SKM-1 (cell line): ENCODE measurements around the gene C11orf86.
A peak's percentile ranks its signal among the peaks of the same experiment; 100 is the strongest.
"Not testable (repeated sequence)": the region's sequence is repeated elsewhere in the genome, so short reads cannot be mapped to it uniquely, and the experiment has no call there.

Source experiments
- DNase-seq: peaks from one replicate; lab custom pipeline; 2025; ENCODE audit not compliant: unreplicated experiment; lab: John Stamatoyannopoulos, UW

The C11orf86 gene, protein sequence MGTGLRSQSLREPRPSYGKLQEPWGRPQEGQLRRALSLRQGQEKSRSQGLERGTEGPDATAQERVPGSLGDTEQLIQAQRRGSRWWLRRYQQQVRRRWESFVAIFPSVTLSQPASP

DNA sequence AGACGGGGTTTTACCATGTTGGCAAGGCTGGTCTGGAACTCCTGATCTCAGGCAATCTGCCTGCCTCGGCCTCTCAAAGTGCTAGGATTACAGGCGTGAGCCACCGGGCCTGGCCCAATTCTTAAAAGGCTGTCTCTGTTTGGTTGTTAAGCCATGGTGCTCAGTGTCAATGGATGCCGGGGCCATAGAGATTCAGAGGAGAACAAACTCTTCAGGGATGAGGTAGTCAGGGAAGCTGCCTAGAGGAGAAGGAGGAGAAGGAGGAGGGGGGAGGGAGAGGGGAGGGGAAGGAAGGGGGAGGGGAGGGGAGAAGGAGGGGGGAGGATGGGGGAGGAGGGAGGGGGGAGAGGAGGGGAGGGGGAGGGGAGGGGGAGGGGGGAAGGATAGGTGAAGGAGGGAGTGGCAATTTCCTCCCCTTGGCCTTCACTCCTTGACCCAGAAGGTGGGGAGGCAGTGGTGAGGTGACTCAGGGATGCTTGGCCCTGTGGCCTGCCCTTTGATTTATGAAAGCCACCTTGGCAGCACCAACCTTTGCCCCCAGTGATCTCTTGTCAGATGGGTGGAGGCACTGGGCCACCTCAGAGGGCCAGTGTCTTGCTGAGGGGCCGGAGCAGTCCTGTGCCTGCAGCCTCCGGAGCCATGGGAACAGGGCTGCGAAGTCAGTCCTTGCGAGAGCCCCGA, at the start of gene C11orf86:
TSS of gene C11orf86 (plus strand) at position 581 of the 681 bp plus-strand sequence. CDS start at position 640, 59 bp downstream.
- DNase-seq: no peak

DNA sequence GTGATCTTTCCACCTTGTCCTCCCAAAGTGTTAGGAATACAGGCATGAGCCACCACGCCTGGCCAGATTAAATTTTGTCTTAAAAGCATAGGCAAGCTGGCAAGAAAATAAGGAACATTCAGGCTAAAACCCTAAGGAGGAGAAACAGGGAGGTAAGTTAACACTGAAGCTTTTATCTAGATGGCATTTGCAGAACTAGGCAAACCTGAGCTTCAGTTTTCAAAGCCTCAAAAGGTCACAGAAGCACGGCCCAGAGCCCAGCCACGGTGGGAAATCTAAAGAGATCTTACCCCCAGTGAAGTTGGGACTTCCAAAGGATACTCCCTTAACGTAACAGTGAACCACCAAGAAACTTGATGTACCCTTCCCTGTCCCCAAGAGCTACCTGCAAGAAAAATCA, 45.4 kb upstream of the C11orf86 start:
- DNase-seq: no peak

DNA sequence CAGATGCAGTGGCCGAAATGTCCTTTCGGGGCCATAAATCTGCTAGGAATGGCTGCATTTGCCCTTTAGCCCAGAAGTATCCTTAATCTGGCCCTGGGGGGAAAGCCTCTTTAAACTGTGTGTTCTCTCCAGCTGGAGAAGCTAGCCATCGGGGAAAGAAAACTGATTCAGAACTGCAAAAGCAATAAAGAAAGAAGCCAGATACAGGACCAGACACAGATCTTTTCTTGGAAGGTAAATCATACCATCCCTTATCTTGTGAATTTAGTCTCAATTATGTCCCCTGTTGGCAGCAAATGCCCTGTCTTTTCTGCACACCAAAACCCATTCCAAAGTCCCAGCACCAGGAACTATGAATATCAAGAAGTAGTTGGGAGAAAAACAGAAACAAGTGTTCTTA, 42.6 kb upstream of the C11orf86 start:
- DNase-seq: no peak

DNA sequence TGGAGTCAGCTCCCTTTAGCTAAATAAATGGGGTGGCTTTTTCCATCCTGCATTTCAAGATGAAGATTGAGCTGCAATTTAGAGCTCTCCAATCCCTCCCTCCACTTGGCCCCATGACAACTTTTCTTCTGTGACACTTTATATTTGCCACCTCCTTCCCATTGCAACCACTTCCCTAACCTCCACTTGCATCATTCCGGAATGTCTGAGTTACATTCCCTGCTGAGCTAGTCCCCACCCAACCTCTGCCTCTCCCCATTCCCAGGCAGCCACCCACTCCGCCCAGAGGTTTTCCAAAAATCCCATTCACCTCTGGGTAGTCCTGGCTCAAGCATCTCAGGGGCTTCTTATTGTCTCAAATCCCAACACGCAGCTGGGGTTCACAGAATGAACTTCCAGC, 41.6 kb upstream of the C11orf86 start:
- DNase-seq: no peak

DNA sequence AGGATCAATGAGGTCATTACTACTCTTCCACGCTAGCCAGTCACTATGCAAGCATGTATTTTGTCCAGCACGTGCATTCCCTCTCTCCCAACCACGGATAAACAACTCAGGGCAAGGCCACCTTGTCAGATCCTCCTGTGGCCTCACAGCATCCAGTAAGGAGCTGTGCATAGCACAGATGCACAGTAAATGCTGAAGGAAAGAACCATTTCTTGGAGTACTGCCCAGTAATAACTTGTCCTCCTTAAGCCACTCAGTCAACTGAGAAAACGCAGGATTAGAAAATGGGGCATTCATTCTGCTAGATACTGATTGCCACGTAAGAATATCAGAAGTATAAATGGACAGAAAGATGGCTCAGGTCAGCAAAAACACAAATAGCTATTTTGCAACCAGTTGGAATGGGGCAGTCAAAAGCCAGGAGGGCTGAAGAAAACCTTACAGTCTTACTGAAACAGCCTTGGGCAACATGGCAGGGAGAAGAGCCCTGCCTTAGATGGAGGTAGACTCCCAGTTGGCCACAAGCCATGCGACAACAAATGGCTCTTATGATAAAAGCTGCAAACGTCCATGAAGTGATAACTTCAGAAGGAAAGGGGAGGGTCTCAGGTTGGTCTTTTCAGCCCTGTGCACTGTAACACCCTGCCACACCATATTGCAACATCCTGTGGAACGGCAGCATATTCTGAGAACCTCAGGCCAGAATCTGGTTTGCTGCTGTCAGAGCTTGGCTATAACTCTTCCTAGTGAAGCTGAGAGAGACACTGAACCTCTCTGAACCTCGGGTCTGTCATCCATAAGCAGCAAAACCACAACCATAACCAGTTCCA, 39.9 kb upstream of the C11orf86 start:
- DNase-seq: no peak

DNA sequence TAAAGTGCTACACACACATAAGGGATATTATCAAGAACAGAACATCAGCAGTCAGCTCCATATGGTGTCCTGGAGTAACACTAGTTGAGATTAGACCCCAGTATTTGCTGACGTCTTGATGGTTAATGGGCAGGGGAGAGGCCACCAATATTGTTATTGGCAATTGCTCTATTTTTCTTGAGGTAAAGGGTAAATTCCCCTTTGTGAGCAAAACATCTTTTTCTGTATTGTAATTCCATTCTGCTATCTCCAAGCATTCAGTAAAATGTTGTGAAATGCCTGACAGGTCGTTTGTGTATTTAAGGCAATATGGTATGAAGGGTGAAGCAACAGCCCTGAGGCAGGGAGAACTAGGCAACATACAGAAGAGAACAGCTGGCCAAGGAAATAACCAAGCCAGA, 38.8 kb upstream of the C11orf86 start:
- no peak for DNase-seq

DNA sequence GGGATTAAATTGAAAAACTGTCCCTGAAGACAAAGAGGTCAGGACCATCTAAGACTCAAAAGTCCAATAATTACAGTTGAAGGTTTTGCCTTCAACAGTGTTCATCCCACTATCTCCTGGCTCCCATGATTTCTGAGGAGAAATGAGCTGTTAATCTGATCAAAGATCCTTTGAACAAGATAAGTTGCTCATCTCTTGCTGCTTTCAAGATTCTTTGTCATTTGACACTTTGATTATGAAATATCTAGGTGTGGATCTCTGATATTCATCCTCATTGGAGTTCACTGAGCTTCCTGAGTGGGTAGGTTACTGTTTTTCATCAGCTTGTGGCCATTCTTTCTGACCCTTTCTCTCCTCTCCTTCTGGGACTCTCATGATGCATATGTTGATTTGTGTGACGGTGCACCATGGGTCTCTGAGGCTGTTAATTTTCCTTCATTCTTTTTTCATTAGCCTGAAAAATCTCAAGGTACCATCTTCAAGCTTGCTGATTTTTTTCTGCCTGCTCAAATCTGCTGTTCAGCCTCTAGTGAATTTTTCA, 37.8 kb upstream of the C11orf86 start:
- DNase-seq: no peak

DNA sequence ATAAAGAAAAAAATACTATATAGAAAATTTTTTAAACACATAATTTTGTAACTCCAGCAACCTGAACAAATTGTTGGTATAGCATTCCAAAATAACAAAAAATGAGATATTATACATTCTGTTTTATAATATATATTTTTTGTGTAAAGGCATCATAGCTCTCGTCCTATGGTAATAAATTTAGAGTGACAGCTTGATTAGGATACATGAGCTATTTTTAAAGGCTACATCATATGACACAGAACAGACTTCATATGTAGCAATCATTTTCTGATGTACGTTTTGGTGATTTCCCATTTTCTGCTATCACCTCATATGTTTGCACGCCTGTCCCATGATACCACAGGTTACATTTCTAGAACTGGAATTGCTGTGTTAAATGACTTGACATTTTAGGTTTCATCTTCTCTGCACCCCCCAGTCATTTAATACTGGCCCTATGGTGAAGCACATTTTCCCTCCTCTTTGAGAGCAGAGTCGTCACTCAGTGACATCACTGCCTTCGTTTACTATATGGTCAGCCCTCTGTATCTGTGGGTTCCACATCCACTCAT, 36.4 kb upstream of the C11orf86 start:
- DNase-seq: no peak

DNA sequence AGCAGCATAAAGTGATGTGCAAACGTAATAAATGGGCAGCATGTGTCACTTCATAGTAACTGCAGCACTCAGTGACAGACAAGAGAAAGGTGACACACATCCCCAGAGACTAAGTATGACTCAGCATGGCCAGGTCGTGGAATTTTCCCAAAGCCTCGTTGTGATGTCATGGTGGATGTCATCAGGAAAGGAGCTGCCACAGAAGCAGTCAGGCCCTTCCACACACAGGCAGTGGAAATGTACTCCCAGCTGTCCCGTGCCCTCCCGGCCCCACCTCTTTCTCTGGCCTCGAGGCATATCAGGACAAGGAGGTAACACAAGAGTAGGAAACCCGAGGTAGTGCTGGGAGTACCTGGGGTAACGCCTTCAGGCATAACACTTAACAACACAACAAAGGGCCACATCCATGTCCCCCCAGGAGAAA, 25.0 kb upstream of the C11orf86 start:
- no peak for DNase-seq

DNA sequence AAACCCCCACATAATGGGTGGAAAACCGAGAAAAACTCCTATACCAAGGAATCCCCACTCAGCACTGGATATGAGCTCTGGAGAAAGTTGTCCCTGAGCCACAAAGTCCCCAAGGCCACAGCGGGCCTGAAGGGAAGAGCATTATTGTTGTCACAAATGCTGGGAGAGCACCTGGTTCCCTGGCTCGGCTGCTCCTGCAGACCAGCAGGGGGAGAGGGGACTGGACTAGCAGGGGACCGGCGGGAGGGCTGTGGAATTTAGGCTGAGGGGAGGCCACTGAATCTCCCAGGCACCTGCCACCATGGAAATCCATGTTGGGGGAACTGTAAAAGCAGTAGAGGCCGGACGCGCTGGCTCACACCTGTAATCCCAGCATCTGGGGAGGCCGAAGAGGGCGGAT, 24.0 kb upstream of the C11orf86 start:
- no peak for DNase-seq

DNA sequence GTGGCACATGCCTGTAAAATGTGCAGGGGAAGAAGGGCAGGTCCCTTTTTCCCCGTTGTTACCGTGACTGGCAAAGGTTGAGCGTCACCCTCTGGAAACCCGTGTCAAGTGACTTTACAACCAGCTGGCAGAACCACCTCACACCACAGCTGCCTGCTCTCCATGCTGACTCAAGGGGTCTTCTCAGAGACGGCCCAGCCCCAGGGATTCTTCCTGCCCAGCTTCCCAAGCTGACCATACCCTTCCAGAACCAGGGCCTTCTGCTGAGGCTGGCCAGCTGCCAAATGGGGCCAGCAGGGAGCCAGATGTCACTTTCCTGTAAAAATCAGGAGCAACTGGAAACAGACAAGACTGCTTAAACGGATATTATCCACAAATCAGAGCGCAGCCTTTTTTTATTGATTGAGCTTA, 23.2 kb upstream of the C11orf86 start:
- no peak for DNase-seq

DNA sequence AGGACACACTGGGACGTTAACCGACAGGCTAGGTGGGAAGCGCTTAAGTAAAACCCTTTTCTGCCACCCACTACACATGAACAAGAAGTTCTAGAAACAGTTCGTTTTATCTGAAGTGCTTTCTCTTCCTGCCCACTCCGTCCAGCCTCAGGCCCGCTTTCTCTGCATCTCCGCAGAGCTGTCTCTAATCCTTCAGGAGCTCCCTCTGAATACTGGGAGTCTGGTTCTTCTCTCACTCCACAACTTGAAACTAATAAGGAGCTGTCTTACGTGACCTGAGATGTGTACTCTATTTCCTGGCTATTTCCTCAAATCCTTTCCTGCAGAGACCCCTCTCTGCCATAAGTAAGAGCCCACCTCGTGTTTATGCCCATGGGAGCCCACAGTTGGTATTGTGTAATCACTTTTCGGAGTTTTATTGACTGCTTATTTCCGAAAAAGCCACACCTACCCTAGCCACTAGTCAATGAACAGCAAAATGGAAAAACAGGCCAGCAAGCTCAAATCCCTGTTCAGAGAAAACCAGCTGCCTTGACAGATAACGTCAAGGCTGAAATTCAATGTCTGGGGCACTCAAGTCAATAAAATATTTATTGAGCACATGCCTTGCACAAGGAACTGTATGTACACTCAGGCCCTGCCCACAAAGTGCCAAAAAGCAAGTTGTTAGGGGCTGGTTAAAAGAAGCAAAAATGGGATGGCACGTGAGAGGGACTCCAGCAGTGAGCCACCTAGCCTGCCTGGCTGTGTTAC, 21.8 kb upstream of the C11orf86 start:
- no peak for DNase-seq

DNA sequence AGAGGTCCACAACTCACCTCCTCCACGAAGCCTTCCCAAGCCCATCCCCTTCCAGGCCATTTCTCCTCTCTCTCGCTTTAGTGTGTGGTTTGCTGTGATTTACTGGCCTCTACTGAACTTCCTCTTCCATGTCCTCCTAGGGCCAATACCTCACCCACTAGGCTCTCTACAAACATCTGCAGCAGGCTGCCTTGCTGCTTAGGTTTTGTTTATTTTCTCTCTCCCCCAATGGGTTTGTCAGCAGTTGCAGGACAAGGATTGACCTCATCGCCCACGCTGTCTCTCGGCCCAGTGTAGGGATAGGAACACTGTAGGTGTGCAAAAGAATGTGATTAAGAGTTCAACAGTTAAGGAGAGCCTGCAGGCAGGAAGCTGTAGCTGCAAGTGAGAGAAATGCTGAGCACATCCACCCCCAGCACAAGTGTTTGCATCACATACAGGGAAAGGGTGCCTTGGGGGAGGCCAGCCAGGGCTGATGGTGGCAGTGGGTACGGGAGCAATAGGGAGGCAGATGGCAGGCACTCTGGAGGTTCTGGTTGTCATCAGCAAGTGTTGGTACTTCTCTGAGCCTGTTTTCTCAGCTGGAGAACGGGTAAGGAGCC, 18.3 kb upstream of the C11orf86 start:
- DNase-seq: peak; percentile 53

DNA sequence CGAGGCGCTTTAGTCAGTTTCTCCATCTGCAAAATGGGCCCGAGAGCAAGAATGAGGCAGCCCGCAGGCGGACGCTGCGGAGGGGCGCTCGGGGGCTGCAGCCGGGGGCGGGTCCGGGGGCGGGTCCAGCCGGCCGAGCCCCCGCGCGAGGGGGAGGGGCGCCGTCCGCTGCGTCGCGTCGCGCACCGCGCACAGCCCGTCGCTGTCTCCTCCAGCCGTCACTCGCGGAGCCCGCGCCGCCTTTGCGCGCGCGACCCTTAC, 17.2 kb upstream of the C11orf86 start:
- no peak for DNase-seq

DNA sequence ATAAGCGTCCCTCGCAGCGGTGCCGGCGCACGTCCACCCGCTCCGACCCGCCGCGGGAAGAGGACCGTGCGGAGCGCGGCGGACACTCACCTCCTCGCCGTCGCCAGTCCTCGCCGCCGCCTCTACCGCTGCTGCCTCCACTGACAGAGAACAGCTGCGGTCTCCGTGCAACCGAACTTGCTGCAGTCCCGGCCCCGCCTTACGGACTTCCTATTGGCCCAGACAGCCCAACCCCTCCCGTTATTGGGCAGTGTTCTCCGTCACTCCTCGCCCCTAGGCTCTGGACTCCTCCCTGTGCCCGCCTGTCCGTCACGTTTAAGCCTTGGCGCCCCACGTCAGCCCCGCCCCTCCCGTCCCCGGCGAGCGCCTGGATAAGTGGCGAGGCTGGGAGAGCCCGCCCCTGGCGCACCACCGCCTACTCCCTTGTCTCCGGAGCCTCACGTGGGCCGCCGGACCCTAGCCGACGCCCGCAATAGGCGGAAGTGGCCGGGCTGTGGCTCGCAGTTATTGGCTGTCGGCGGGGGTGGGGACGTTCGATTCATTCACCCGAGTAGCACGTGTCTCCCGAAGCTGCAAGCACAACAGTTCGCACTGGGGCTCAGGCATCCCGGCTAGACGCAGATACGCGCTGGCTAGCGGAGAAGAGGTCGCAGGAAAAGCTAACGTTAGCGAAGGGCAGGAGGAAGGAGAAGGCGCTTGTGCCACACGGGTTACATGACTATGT, 16.7 kb upstream of the C11orf86 start, which contains the start of gene PC:
TSS of gene PC (minus strand) at position 152 of the 724 bp plus-strand sequence. CDS start 86,224 bp downstream, outside the sequence.
- peak; percentile 99 for DNase-seq

DNA sequence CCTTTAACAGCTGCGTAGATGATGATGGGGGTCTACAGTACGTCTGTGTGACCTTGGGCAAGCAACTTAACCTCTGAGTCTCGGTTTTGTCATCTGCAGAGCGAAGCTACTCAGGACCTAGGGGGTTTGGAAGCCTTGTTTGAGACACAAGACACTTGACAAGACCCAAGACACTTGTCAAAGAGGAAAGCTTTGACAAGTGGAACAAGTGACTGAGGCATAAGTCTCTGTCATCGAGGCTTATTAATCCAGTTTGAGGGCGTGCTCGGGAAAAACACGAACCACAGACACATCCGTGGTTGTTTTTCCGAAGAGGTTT, 16.2 kb upstream of the C11orf86 start:
- no peak for DNase-seq

DNA sequence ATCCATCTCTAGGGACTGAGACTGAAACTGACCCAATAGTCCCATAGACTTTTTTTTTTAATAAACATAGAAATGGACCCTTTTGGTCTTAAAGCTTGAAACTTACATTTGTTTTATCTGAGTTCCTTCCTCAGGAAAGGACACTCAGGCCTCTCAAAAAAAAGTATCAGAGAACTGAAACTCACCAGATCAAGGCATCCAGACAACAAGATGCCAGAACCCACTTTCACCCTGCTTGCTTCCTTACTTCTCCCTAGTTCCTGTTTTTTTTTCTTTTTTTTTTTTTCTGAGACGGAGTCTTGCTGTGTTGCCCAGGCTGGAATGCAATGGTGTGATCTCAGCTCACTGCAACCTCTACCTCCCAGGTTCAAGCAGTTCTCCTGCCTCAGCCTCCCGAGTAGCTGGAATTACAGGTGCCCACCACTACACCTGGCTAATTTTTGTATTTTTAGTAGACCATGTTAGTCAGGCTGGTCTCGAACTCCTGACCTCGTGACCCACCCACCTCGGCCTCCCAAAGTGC, 13.4 kb upstream of the C11orf86 start:
- not testable (repeated sequence) for DNase-seq

DNA sequence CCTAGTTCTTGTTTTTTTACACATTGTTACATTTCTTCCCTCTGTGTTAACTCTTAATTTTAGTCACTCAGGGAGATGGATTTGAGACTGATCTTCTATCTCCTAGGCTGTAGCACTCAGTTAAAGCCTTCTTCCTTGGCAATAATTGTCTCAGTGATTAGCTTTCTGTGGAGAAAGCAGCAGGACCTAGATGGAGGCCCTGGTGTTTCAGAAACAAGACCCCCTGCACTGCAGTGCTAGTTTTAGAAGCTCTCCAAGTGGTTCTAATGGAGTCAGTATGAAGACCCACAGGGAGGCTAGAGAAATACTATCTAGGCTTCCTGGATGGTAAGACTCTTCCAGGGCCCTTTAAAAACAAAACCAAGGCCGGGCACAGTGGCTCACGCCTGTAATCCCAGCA, 12.9 kb upstream of the C11orf86 start:
- no peak for DNase-seq

DNA sequence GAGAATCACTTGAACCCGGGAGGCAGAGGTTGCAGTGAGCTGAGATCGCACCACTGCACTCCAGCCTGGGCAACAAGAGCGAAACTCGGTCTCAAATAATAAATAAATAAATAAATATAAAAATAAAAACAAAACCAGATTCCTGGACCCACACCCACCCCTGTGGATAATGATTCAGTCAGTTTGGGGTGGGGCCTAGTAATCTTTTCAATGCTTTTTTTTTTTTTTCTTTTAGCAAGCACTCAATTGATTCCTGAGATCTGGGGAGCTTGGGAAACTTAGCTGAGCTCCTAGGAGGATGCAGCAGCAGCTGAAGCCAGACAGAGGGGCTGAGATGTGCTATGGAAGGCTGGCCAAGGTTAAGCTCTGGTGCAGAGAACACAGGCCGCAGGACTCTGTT, 12.3 kb upstream of the C11orf86 start:
- DNase-seq: no peak

DNA sequence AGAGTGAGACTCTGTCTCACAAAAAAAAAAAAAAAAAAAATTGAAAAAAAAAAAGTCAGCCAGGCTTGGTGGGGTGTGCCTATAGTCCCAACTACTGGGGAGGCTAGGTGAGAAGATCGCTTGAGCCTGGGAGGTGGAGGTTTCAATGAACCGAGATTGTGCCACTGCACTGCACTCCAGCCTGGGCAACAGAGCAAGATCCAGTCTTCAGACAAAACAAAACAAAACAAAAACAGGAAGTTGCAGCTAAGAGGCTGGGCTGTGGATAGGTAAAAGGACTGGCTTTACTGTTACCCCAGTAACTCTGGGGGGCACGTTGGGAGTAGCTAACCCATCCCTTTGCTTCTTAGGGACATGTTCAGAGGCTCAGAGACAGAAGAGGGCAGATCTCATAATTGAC, 10.6 kb upstream of the C11orf86 start:
- no peak for DNase-seq
